Keratinocyte (primary cell): ENCODE measurements around the gene ROPN1B.
"Not testable (repeated sequence)": the region's sequence is repeated elsewhere in the genome, so short reads cannot be mapped to it uniquely, and the experiment has no call there.

Experiments
- EZH2 ChIP-seq: IDR thresholded peaks from one replicate; pipeline ENCODE4 v1.6.1; 2012; ENCODE audit warnings: inconsistent platforms, mild to moderate bottlenecking, low read length, moderate library complexity
- TF ChIP-seq, protein P1 (sequence below), 3 experiments: IDR thresholded peaks in 1 of 3; conservative IDR thresholded peaks in 1 of 3; optimal IDR thresholded peaks in 1 of 3; 2 replicates in 2 of 3; 3 replicates in 1 of 3; pipeline versions ENCODE3 to v1.5.1; 2011; ENCODE audit warnings: low read length in 3 of 3, mild to moderate bottlenecking in 3 of 3, moderate library complexity in 2 of 3, control low read depth in 1 of 3, inconsistent platforms in 1 of 3; ENCODE audit not compliant: insufficient read depth in 2 of 3; ENCODE audit errors: extremely low read depth in 1 of 3

DNA sequence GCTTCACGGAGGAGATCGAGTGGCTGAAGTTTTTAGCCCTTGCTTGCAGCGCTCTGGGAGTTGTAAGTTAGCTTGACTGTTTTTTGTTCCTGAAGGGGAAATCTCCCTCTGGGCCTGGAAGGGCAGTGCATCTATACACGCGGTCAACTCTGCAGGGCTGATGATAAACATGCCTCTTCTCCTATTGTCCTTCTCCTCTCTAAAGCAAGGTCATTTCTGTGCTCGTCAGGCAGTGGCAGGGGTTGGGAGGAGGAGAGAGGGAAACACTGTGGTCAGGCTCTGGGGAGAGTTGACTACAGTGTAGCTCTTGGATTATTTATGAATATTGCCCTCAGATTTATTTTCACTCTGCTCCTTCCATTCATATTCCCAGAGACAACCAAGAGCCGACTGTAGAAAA is 8.1 kb downstream of the ROPN1B start:
- TF ChIP-seq, protein P1, sequence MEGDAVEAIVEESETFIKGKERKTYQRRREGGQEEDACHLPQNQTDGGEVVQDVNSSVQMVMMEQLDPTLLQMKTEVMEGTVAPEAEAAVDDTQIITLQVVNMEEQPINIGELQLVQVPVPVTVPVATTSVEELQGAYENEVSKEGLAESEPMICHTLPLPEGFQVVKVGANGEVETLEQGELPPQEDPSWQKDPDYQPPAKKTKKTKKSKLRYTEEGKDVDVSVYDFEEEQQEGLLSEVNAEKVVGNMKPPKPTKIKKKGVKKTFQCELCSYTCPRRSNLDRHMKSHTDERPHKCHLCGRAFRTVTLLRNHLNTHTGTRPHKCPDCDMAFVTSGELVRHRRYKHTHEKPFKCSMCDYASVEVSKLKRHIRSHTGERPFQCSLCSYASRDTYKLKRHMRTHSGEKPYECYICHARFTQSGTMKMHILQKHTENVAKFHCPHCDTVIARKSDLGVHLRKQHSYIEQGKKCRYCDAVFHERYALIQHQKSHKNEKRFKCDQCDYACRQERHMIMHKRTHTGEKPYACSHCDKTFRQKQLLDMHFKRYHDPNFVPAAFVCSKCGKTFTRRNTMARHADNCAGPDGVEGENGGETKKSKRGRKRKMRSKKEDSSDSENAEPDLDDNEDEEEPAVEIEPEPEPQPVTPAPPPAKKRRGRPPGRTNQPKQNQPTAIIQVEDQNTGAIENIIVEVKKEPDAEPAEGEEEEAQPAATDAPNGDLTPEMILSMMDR (optimal IDR thresholded peaks at IDR 0.05 in 1 of 3, IDR thresholded peaks at IDR 0.05 in 1 of 3, conservative IDR thresholded peaks at IDR 0.05 in 1 of 3; ENCODE audit: extremely low read depth in 1 of 3, insufficient read depth in 2 of 3, low read length in 3 of 3) = not testable (repeated sequence)
- not testable (repeated sequence) for TF ChIP-seq EZH2
